A673 (cell line): Measurements from ENCODE around the gene GALNS. TPM values are rescaled to one million over a fixed set of nuclear protein-coding genes. Genes with fewer than 3 reads are reported as not detected.

Source experiments
- BruUV-seq: library from RNA; stranded (reverse); fragments of 400-500 nt; replicated peaks from 2 replicates; lab custom pipeline; 2021; lab: Mats Ljungman, UMichigan
- CTCF ChIA-PET: fragments of 300-600 bp; sonication (Branson Sonifier 250); formaldehyde crosslinking; loops from one replicate; lab custom pipeline; 2022; ENCODE audit warnings: antibody characterized with exemption; lab: Charles Lee
- POLR2A ChIA-PET: fragments of 300-600 bp; sonication (Branson Sonifier 250); formaldehyde crosslinking; loops from one replicate; lab custom pipeline; 2022; ENCODE audit warnings: antibody characterized with exemption; ENCODE audit not compliant: low non-redundant PET; lab: Charles Lee
- DNase-seq: peaks from one replicate; pipeline ENCODE4 v3.0.0-alpha.2; 2015; ENCODE audit warnings: low spot score
- H3K27ac ChIP-seq: fragments of 200-600 bp; sonication (generic); 2 replicates; pipeline ENCODE4 v1.5.1; 2016; ENCODE audit warnings: mixed run types, low read depth, mild to moderate bottlenecking, mixed read lengths, antibody characterized with exemption, low read length; ENCODE audit not compliant: poor library complexity, severe bottlenecking
- H3K27me3 ChIP-seq: fragments of 200-600 bp; sonication (generic); replicated peaks from 2 replicates; pipeline ENCODE4 v1.6.1; 2017; ENCODE audit warnings: mixed run types, low read depth, mild to moderate bottlenecking, mixed read lengths, antibody characterized with exemption, low read length; ENCODE audit not compliant: insufficient read depth, poor library complexity
- H3K36me3 ChIP-seq: fragments of 200-600 bp; sonication (generic); 2 replicates; pipeline ENCODE4 v1.6.1; 2016; ENCODE audit warnings: mixed run types, mild to moderate bottlenecking, mixed read lengths, antibody characterized with exemption, low read length; ENCODE audit not compliant: insufficient read depth, poor library complexity, severe bottlenecking
- H3K4me1 ChIP-seq: fragments of 200-600 bp; sonication (generic); 2 replicates; pipeline ENCODE4 v1.6.1; 2017; ENCODE audit warnings: mixed run types, mild to moderate bottlenecking, mixed read lengths, antibody characterized with exemption, low read length; ENCODE audit not compliant: insufficient read depth, poor library complexity, severe bottlenecking
- H3K4me3 ChIP-seq: fragments of 200-600 bp; sonication (generic); 2 replicates; pipeline ENCODE4 v1.5.1; 2016; ENCODE audit warnings: low read depth, mixed run types, mild to moderate bottlenecking, mixed read lengths, low read length; ENCODE audit not compliant: poor library complexity, severe bottlenecking
- H3K9me3 ChIP-seq: fragments of 200-600 bp; sonication (generic); 2 replicates; pipeline ENCODE4 v1.6.1; 2016; ENCODE audit warnings: mixed run types, low read depth, mild to moderate bottlenecking, mixed read lengths, antibody characterized with exemption, low read length; ENCODE audit not compliant: poor library complexity, severe bottlenecking
- EZH2 ChIP-seq: fragments of 200-600 bp; sonication (generic); IDR thresholded peaks from 2 replicates; pipeline ENCODE4 v1.6.1; 2017; ENCODE audit warnings: borderline replicate concordance, low read depth, mild to moderate bottlenecking, mixed read lengths, antibody characterized with exemption, low read length; ENCODE audit not compliant: poor library complexity, severe bottlenecking
- intact Hi-C: fragments of 100-400 bp; cut with micrococcal nuclease; formaldehyde crosslinking; loops from one replicate; pipeline ENCODE4 v1.10.0; 2022; ENCODE audit not compliant: unreplicated experiment
- total RNA-seq: library from RNA; stranded (reverse); gene quantifications from 2 replicates; pipeline ENCODE4 v1.2.3, GENCODE V29; 2021
- TF ChIP-seq, protein P1 (sequence below): fragments of 300-800, 200-600 bp; sonication (generic); conservative IDR thresholded peaks from 2 replicates; pipeline ENCODE4 v1.5.1; 2017; ENCODE audit warnings: low read depth, mild to moderate bottlenecking, antibody characterized with exemption, low read length, moderate library complexity, mixed read lengths

The GALNS gene
- total RNA-seq, 1 experiment from 2014 or later, result 54.8 TPM

DNA sequence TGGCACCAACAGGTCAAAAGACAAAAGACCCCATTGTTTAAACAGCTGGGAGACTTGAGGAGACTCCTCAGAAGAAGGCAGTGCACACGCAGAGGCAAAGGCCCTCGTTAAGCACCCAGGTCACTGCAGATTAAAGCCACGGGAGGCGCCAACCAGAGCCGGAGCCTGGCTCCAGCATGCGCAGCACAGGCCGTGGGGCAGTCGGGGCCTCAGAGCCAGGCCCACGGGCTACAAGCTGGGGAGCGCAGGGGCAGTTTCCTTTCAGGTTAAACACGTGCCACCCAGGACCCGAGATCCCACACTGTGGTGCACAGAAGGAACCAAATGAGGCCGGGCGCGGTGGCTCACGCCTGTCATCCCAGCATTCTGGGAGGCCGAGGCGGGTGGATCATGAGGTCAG is 80.9 kb downstream of the GALNS start:
- H3K4me3 ChIP-seq, result no peak overlapping the region
- H3K27me3 ChIP-seq, result no peaks in the 10 kb centered on the region
- no peaks in the 10 kb centered on the region for H3K9me3 ChIP-seq
- peaks cover 73% of the 10 kb centered on the region for H3K4me1 ChIP-seq
- POLR2A ChIA-PET, result interaction anchor here (0.7 kb wide), 2 partner anchors 9 to 39 kb away, joined by 4 to 11 read pairs; partner anchors contain the start of gene PIEZO1
- CTCF ChIA-PET, result no interaction called here
- no peak overlapping the region for H3K27ac ChIP-seq
- BruUV-seq, result no TSS peak
- DNase-seq, result no peak
- no peaks in the 10 kb centered on the region for H3K36me3 ChIP-seq
- TF ChIP-seq, protein P1, sequence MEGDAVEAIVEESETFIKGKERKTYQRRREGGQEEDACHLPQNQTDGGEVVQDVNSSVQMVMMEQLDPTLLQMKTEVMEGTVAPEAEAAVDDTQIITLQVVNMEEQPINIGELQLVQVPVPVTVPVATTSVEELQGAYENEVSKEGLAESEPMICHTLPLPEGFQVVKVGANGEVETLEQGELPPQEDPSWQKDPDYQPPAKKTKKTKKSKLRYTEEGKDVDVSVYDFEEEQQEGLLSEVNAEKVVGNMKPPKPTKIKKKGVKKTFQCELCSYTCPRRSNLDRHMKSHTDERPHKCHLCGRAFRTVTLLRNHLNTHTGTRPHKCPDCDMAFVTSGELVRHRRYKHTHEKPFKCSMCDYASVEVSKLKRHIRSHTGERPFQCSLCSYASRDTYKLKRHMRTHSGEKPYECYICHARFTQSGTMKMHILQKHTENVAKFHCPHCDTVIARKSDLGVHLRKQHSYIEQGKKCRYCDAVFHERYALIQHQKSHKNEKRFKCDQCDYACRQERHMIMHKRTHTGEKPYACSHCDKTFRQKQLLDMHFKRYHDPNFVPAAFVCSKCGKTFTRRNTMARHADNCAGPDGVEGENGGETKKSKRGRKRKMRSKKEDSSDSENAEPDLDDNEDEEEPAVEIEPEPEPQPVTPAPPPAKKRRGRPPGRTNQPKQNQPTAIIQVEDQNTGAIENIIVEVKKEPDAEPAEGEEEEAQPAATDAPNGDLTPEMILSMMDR, result no peak
- TF ChIP-seq EZH2, result no peak
- intact Hi-C loops, result no loop called here

DNA sequence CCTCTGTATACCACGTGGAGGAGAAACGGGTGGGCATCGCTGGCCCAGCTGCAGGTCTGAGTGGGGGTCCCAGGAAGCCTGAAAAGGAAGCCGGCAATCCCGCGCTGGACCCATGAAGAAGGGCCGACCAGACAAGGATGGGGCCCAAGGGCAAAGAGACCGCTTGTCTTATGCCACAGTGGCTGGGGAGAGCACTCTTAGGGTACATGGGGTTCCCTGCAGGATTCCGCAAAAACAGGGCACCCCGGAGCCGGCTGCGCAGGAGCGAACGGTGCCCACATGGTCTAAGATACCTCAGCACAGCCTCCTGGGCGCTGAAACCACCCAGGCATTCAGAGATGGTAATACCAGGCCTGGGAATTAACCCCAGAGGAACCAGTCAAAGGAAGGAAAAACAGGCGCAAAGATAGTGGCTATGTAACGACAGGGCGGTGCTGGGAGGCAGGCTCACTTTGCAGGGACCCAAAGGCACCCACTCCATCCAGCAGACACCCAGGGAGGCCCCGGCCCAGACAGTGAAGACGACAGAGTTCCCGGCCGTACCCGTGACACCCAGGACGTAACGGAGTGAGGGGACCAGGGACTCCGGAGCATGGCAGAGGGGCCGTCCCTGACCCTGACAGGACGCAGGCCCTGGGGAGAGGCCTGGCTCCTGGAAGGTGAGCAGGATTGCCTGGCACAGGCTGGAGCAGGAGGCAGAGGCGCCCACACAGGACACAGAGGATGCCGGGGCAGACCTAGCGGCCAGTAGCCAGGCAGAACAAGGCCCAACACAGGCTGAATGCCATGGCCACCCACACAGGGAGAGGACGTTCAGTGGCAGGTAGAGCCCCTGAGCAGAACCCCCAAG is 82.0 kb downstream of the GALNS start:
- H3K27me3 ChIP-seq, result no peaks in the 10 kb centered on the region
- BruUV-seq, result no TSS peak
- TF ChIP-seq, protein P1, result no peak
- no peak for TF ChIP-seq EZH2
- peak overlapping the region; percentile 57 for H3K27ac ChIP-seq
- ChIA-PET POLR2A (no interaction called here), CTCF (no interaction called here)
- peaks cover 74% of the 10 kb centered on the region for H3K4me1 ChIP-seq
- no peak overlapping the region for H3K4me3 ChIP-seq
- intact Hi-C loops, result no loop called here
- no peaks in the 10 kb centered on the region for H3K36me3 ChIP-seq
- no peak for DNase-seq
- no peaks in the 10 kb centered on the region for H3K9me3 ChIP-seq

DNA sequence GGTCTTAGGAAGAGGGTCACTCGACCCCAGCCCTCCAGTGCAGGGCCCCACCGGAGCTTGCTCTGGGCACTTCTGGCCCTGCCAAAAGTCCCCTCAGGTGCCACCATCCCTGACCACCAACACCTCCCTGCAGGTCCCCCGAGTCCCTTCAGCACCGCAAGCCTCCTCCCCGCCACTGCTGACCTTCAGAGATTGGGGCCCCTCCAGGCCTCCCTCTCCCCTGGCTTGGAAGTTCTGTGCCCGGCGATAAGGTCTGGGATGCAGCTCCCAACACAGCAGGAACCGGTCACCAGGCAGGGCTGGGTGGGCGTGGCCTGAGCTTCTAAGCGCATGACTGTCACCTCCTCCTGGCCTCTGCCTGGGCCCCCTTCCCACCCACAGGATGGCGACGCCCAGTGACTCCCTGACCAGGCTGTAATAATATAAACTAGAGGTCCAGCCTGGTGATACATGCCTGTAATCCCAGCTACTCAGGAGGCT is 82.9 kb downstream of the GALNS start:
- CTCF ChIA-PET, result no interaction called here
- BruUV-seq, result no TSS peak
- Histone ChIP-seq H3K27ac (peak overlapping the region; percentile 93), H3K36me3 (no peaks in the 10 kb centered on the region), H3K27me3 (no peaks in the 10 kb centered on the region), H3K4me1 (peaks cover 73% of the 10 kb centered on the region), H3K4me3 (no peak overlapping the region), H3K9me3 (no peaks in the 10 kb centered on the region)
- intact Hi-C loops, result no loop called here
- no peak for DNase-seq
- POLR2A ChIA-PET, result no interaction called here
- no peak for TF ChIP-seq EZH2
- TF ChIP-seq, protein P1, result no peak
